ENCODE measurements around the gene GALNT7.

DNA sequence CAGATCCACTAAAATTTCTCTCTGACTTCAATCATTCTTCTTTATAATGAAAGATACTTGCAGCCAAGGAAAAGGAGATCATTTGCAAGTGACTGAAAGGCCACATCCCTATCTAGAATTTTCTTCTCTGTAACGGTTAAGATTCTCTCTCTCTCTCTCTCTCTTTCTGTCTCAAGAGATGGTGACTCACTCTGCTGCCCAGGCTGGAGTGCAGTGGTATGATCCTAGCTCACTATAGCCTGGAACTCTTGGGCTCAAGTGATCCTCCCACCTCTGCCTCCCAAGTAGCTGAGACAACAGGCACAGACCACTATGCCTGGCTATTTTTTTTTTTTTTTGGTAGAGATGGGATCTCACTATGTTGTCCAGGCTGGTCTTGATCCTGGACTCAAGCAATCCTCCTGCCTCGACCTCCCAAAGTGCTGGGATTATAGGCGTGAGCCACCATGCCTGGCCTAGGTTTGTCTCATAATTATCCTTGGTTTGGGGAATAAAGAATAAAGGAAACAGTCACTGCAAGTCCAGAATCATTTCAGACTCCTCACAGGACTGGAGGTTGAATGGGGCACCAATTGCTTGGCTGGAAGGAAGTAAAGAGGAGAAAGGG is 33.3 kb upstream of the GALNT7 start:
- TF ChIP-seq, protein P1, sequence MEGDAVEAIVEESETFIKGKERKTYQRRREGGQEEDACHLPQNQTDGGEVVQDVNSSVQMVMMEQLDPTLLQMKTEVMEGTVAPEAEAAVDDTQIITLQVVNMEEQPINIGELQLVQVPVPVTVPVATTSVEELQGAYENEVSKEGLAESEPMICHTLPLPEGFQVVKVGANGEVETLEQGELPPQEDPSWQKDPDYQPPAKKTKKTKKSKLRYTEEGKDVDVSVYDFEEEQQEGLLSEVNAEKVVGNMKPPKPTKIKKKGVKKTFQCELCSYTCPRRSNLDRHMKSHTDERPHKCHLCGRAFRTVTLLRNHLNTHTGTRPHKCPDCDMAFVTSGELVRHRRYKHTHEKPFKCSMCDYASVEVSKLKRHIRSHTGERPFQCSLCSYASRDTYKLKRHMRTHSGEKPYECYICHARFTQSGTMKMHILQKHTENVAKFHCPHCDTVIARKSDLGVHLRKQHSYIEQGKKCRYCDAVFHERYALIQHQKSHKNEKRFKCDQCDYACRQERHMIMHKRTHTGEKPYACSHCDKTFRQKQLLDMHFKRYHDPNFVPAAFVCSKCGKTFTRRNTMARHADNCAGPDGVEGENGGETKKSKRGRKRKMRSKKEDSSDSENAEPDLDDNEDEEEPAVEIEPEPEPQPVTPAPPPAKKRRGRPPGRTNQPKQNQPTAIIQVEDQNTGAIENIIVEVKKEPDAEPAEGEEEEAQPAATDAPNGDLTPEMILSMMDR (IDR thresholded peaks at IDR 0.05; ENCODE audit: insufficient read depth, low read length, poor library complexity, severe bottlenecking), result no peak
- TF ChIP-seq EZH2phosphoT487 (conservative IDR thresholded peaks at IDR 0.05; ENCODE audit: low read length), result no peak

All from SU-DHL-6 (cell line).